ENCODE measurements around the gene NLRP9. TPM values are rescaled to one million over a fixed set of nuclear protein-coding genes. Genes with fewer than 3 reads are reported as not detected.
"Not testable (repeated sequence)": the region's sequence is repeated elsewhere in the genome, so short reads cannot be mapped to it uniquely, and the experiment has no call there.

Gene NLRP9
- total and polyA plus RNA-seq, 2 of the 13 experiments (the other 11 are each of a cell fraction or from before 2014, with no cell fraction given), result not detected

DNA sequence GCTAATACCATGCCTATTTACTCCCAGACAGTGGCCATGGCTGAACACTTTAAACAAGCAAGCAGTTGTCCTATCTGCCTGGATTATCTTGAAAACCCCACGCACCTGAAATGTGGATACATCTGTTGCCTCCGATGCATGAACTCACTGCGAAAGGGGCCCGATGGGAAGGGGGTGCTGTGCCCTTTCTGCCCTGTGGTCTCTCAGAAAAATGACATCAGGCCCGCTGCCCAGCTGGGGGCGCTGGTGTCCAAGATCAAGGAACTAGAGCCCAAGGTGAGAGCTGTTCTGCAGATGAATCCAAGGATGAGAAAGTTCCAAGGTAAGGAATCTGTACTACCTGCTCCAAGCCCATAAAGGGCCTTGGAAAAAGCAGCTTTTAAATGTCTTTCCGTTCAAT is 39.3 kb upstream of the NLRP9 start:
- ChIA-PET POLR2A (no interaction called here), CTCF (ENCODE audit: low intra/inter-chr PET ratio, low total read pairs) (no interaction called here)
- no peak overlapping the region for H3K9ac ChIP-seq (ENCODE audit: insufficient read depth, low read depth, low read length)
- no peak overlapping the region for H2AFZ ChIP-seq (ENCODE audit: low read length)
- H3K27ac ChIP-seq (ENCODE audit: extremely low read length, insufficient read depth, low read length), result no peak overlapping the region
- no peaks in the 10 kb centered on the region for H3K4me1 ChIP-seq (ENCODE audit: insufficient read depth, low read length)
- H4K20me1 ChIP-seq (ENCODE audit: insufficient read depth, low read length), result no peaks in the 10 kb centered on the region
- H3K9me3 ChIP-seq (ENCODE audit: low read length), result no peaks in the 10 kb centered on the region
- no TSS peak for BruUV-seq (replicated peaks)
- no peaks in the 10 kb centered on the region for H3K79me2 ChIP-seq (ENCODE audit: insufficient read depth, low read length)
- ATAC-seq, result no peak
- peaks cover 0 to 14% of the 10 kb centered on the region in 2 experiments; a peak in 2 of 5 replicates for H3K27me3 ChIP-seq (ENCODE audit: control insufficient read depth in 1 of 2, insufficient read depth in 2 of 2, low read length in 2 of 2)
- FAIRE-seq, result no peak
- in situ Hi-C loops (cut with HindIII; ENCODE audit: extremely low pct_ligation_motif_present, low pct_unique_long_range_greater_than_20kb) (no loop called here), intact Hi-C loops (cut with micrococcal nuclease; ENCODE audit: unreplicated experiment) (no loop called here)
- H3K36me3 ChIP-seq (replicated peaks in 1 of 2; ENCODE audit: control insufficient read depth in 1 of 2, insufficient read depth in 2 of 2, low read length in 2 of 2), result no peaks in the 10 kb centered on the region
- no peak overlapping the region for H3K4me2 ChIP-seq (ENCODE audit: low read depth, low read length)
- no peak for DNase-seq (ENCODE audit: low spot score)
- H3K4me3 ChIP-seq (replicated peaks in 1 of 3; ENCODE audit: insufficient read depth in 1 of 3, low read depth in 2 of 3, low read length in 3 of 3), result no peak overlapping the region
- TF ChIP-seq SMAD3 (CRISPR knock-in tag; IDR thresholded peaks at IDR 0.05) (no peak), MXD4 (CRISPR knock-in tag; IDR thresholded peaks at IDR 0.05) (no peak), STAG1 (CRISPR knock-in tag; IDR thresholded peaks at IDR 0.05) (peak; percentile 22; the same call in 1 of the 2 replicates), AGO1 (IDR thresholded peaks at IDR 0.05; ENCODE audit: low read depth, low read length, poor library complexity, severe bottlenecking) (no peak), ZNF446 (CRISPR knock-in tag; IDR thresholded peaks at IDR 0.05) (no peak), ZFYVE20 (CRISPR knock-in tag; IDR thresholded peaks at IDR 0.05; ENCODE audit: borderline replicate concordance, low read depth) (no peak), ZHX1 (CRISPR knock-in tag; IDR thresholded peaks at IDR 0.05; ENCODE audit: low read depth) (no peak), NCOA1 (CRISPR knock-in tag; IDR thresholded peaks at IDR 0.05) (no peak)
- TF ChIP-seq, protein P1, sequence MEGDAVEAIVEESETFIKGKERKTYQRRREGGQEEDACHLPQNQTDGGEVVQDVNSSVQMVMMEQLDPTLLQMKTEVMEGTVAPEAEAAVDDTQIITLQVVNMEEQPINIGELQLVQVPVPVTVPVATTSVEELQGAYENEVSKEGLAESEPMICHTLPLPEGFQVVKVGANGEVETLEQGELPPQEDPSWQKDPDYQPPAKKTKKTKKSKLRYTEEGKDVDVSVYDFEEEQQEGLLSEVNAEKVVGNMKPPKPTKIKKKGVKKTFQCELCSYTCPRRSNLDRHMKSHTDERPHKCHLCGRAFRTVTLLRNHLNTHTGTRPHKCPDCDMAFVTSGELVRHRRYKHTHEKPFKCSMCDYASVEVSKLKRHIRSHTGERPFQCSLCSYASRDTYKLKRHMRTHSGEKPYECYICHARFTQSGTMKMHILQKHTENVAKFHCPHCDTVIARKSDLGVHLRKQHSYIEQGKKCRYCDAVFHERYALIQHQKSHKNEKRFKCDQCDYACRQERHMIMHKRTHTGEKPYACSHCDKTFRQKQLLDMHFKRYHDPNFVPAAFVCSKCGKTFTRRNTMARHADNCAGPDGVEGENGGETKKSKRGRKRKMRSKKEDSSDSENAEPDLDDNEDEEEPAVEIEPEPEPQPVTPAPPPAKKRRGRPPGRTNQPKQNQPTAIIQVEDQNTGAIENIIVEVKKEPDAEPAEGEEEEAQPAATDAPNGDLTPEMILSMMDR (CRISPR knock-in tag; IDR thresholded peaks at IDR 0.05), result peak; percentile 44
- 58% methylated on average over 6 of the region's 7 CpGs for WGBS (ENCODE audit: low lambda C conversion rate)

- H3K9ac ChIP-seq (ENCODE audit: insufficient read depth, low read depth, low read length); BruUV-seq (replicated peaks); intact Hi-C loops (cut with micrococcal nuclease; ENCODE audit: unreplicated experiment); H3K79me2 ChIP-seq (ENCODE audit: insufficient read depth, low read length); FAIRE-seq; POLR2A ChIA-PET; H3K4me3 ChIP-seq (replicated peaks in 1 of 3; ENCODE audit: insufficient read depth in 1 of 3, low read depth in 2 of 3, low read length in 3 of 3); ATAC-seq; H3K4me2 ChIP-seq (ENCODE audit: low read depth, low read length); H3K4me1 ChIP-seq (ENCODE audit: insufficient read depth, low read length); DNase-seq (ENCODE audit: low spot score); in situ Hi-C loops (cut with HindIII; ENCODE audit: extremely low pct_ligation_motif_present, low pct_unique_long_range_greater_than_20kb); H3K9me3 ChIP-seq (ENCODE audit: low read length); H3K27ac ChIP-seq (ENCODE audit: extremely low read length, insufficient read depth, low read length); CTCF ChIA-PET (ENCODE audit: low intra/inter-chr PET ratio, low total read pairs); H4K20me1 ChIP-seq (ENCODE audit: insufficient read depth, low read length); H3K36me3 ChIP-seq (replicated peaks in 1 of 2; ENCODE audit: control insufficient read depth in 1 of 2, insufficient read depth in 2 of 2, low read length in 2 of 2); H2AFZ ChIP-seq (ENCODE audit: low read length): not testable (repeated sequence)
- WGBS (ENCODE audit: low lambda C conversion rate), result 0% methylated on average over 3 of the region's 3 CpGs
- peaks cover 0 to 15% of the 10 kb centered on the region in 2 experiments; a peak in 1 of 5 replicates for H3K27me3 ChIP-seq (ENCODE audit: control insufficient read depth in 1 of 2, insufficient read depth in 2 of 2, low read length in 2 of 2)
Measured at GRCh38 chr19:55769632-55770031, 31.4 kb upstream of the NLRP9 start.
